IPS DF 4.7 (cell line): ENCODE results near the gene TLR7.

Source experiments
- DNase-seq: peaks from one replicate; pipeline ENCODE4 v3.0.0-alpha.2; 2013; ENCODE audit warnings: low spot score; ENCODE audit errors: extremely low read depth

Gene TLR7

GRCh38 chrX:12890467-12890866 lies 23.6 kb downstream of the TLR7 start:
- no peak for DNase-seq

- DNase-seq, result no peak
These were observed 24.3 kb downstream of the TLR7 start for GRCh38 chrX:12891171-12891570.

- no peak for DNase-seq
These were observed 25.1 kb downstream of the TLR7 start for GRCh38 chrX:12891915-12892506.

- DNase-seq, result no peak
These were observed 25.8 kb downstream of the TLR7 start for GRCh38 chrX:12892716-12893115.

GRCh38 chrX:12894074-12895030 lies 27.5 kb downstream of the TLR7 start:
- DNase-seq, result no peak

- no peak for DNase-seq
These were observed 29.0 kb downstream of the TLR7 start for GRCh38 chrX:12895866-12896265.

- no peak for DNase-seq
These were observed 30.1 kb downstream of the TLR7 start for GRCh38 chrX:12896935-12897334.

GRCh38 chrX:12898073-12898472 lies 31.2 kb downstream of the TLR7 start:
- DNase-seq, result no peak

- DNase-seq, result no peak
These were observed 32.6 kb downstream of the TLR7 start for GRCh38 chrX:12899506-12899905.

GRCh38 chrX:12901486-12901885 lies 34.6 kb downstream of the TLR7 start:
- DNase-seq, result no peak

GRCh38 chrX:12903646-12904045 lies 36.8 kb downstream of the TLR7 start:
- no peak for DNase-seq

GRCh38 chrX:12906046-12906761 lies 39.3 kb downstream of the TLR7 start, which contains the start of gene TLR8:
TLR8 (plus strand) TSS chrX:12906620; CDS start chrX:12906707, 87 bp downstream.
- no peak for DNase-seq

GRCh38 chrX:12910423-12911121 lies 43.7 kb downstream of the TLR7 start:
- no peak for DNase-seq

GRCh38 chrX:12911122-12911470 lies 44.2 kb downstream of the TLR7 start:
- DNase-seq, result no peak

- no peak for DNase-seq
These were observed 46.1 kb downstream of the TLR7 start for GRCh38 chrX:12912791-12913482.

- DNase-seq, result no peak
These were observed 50.9 kb downstream of the TLR7 start for GRCh38 chrX:12917753-12918152.

- DNase-seq, result no peak
These were observed 52.2 kb downstream of the TLR7 start for GRCh38 chrX:12919051-12919450.

- no peak for DNase-seq
These were observed 52.7 kb downstream of the TLR7 start for GRCh38 chrX:12919620-12920019.

- no peak for DNase-seq
These were observed 54.1 kb downstream of the TLR7 start for GRCh38 chrX:12920990-12921389.

- DNase-seq, result no peak
These were observed 55.2 kb downstream of the TLR7 start for GRCh38 chrX:12921886-12922598.
